ENCODE measurements around the gene TCN1. TPM values are rescaled to one million over a fixed set of nuclear protein-coding genes. Genes with fewer than 3 reads are reported as not detected.

Gene TCN1
- total and polyA plus RNA-seq, 9 of the 15 experiments (the other 6 are each of a cell fraction or from before 2014, with no cell fraction given), result 0.63 to 25.9 (median 8.0) TPM

DNA sequence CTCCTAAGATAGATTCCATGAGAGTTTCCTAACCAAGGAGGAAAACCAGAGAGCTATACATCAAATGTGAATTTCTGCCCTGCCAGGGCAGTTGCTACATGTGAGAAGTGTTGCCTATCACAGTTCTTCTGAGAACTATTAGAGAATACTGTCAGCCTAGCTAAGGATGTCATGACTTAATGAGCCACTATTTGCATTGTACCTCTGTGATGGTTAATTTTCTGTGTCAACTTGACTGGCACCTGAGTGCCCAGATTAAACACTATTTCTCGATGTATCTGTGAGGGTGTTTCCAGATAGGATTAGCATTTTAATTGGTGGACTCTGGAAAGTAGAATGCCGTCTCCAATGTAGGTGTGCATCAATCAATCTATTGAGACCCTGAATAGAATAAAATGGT, 1.7 kb upstream of the TCN1 start:
- in situ Hi-C loops (cut with MboI) (no loop called here), intact Hi-C loops (cut with micrococcal nuclease) (no loop called here)
- CTCF ChIA-PET (ENCODE audit: low intra/inter-chr PET ratio), result no interaction called here
- POLR2A ChIA-PET, result interaction anchor here (0.6 to 1.3 kb wide), 3 partner anchors 8 to 57 kb away, joined by 3 to 4 read pairs (median 4); no protein-coding TSS in a partner anchor
- no peak for ATAC-seq
- FAIRE-seq, result no peak
- Histone ChIP-seq H3K4me1 (replicated peaks in 1 of 2; ENCODE audit: control insufficient read depth in 2 of 2, insufficient read depth in 2 of 2, low read length in 2 of 2) (peaks cover 0 to 3% of the 10 kb centered on the region in 2 experiments; a peak in 1 of 5 replicates), H3K27ac (ENCODE audit: extremely low read depth, low read depth, low read length) (no peak overlapping the region), H4K20me1 (replicated peaks; ENCODE audit: control insufficient read depth, insufficient read depth, low read length) (no peaks in the 10 kb centered on the region), H3K4me3 (no peak overlapping the region), H3K9me1 (ENCODE audit: control insufficient read depth, insufficient read depth, low read length) (no peaks in the 10 kb centered on the region), H3K4me2 (ENCODE audit: insufficient read depth, low read length) (no peak overlapping the region), H2AFZ (ENCODE audit: low read depth, low read length) (no peak overlapping the region), H3K9me3 (replicated peaks; ENCODE audit: control insufficient read depth, insufficient read depth, low read depth, low read length) (no peaks in the 10 kb centered on the region), H3K27me3 (ENCODE audit: control insufficient read depth in 2 of 2, insufficient read depth in 2 of 2, low read length in 2 of 2) (no peaks in the 10 kb centered on the region), H3K9ac (ENCODE audit: insufficient read depth in 1 of 2, low read depth in 2 of 2, low read length in 2 of 2) (no peak overlapping the region), H3K79me2 (ENCODE audit: control insufficient read depth, insufficient read depth, low read length) (no peaks in the 10 kb centered on the region), H3K36me3 (ENCODE audit: control insufficient read depth, insufficient read depth, low read length) (no peaks in the 10 kb centered on the region)
- DNase-seq (ENCODE audit: extremely low read depth in 1 of 4, low spot score in 3 of 4), result no peak
- WGBS (ENCODE audit: insufficient coverage, low coverage, missing lambda C conversion rate), result 75% methylated on average over 2 of the region's 2 CpGs
- BruUV-seq (replicated peaks), result no TSS peak
- TF ChIP-seq NCOA1 (IDR thresholded peaks at IDR 0.05; ENCODE audit: low read depth) (no peak), NFE2 (IDR thresholded peaks at IDR 0.05; ENCODE audit: low read depth) (no peak), PHTF2 (CRISPR knock-in tag; IDR thresholded peaks at IDR 0.05) (no peak), JUND (IDR thresholded peaks at IDR 0.05; ENCODE audit: borderline replicate concordance, low read depth, low read length) (no peak), JUND (tag; IDR thresholded peaks at IDR 0.05; ENCODE audit: borderline replicate concordance, low read depth, low read length) (no peak), ZNF780A (CRISPR knock-in tag; IDR thresholded peaks at IDR 0.05) (no peak), SRSF9 (IDR thresholded peaks at IDR 0.05; ENCODE audit: borderline replicate concordance, low read depth, low read length) (no peak), HDAC1 (IDR thresholded peaks at IDR 0.05) (no peak), LARP7 (IDR thresholded peaks at IDR 0.05) (no peak), RNF2 (IDR thresholded peaks at IDR 0.05) (no peak), SIN3B (IDR thresholded peaks at IDR 0.05; ENCODE audit: low read depth) (no peak), KLF16 (IDR thresholded peaks at IDR 0.05) (no peak), HIVEP1 (CRISPR knock-in tag; IDR thresholded peaks at IDR 0.05) (no peak), NELFE (IDR thresholded peaks at IDR 0.05; ENCODE audit: insufficient read depth, insufficient read length) (no peak), ZNF79 (CRISPR knock-in tag; IDR thresholded peaks at IDR 0.05; ENCODE audit: low read depth) (no peak)
- TF ChIP-seq, protein P1, sequence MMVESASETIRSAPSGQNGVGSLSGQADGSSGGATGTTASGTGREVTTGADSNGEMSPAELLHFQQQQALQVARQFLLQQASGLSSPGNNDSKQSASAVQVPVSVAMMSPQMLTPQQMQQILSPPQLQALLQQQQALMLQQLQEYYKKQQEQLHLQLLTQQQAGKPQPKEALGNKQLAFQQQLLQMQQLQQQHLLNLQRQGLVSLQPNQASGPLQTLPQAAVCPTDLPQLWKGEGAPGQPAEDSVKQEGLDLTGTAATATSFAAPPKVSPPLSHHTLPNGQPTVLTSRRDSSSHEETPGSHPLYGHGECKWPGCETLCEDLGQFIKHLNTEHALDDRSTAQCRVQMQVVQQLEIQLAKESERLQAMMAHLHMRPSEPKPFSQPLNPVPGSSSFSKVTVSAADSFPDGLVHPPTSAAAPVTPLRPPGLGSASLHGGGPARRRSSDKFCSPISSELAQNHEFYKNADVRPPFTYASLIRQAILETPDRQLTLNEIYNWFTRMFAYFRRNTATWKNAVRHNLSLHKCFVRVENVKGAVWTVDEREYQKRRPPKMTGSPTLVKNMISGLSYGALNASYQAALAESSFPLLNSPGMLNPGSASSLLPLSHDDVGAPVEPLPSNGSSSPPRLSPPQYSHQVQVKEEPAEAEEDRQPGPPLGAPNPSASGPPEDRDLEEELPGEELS (CRISPR knock-in tag; IDR thresholded peaks at IDR 0.05; ENCODE audit: borderline replicate concordance), result no peak
- TF ChIP-seq, protein P2, sequence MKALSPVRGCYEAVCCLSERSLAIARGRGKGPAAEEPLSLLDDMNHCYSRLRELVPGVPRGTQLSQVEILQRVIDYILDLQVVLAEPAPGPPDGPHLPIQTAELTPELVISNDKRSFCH (CRISPR knock-in tag; IDR thresholded peaks at IDR 0.05), result no peak
- TF ChIP-seq, protein P2 (tag; IDR thresholded peaks at IDR 0.05), result no peak

Data from K562 (cell line).